ENCODE results near the gene PDCD11.
A peak's percentile ranks its signal among the peaks of the same experiment; 100 is the strongest.

PDCD11 gene

GRCh38 chr10:103367782-103368518 is 28.5 kb upstream of the PDCD11 start, which contains the start of gene TAF5:
TSS of gene TAF5 (plus strand) at chr10:103367976. CDS start at chr10:103367990, 14 bp downstream.
- H3K27me3 ChIP-seq (ENCODE audit: control insufficient read depth in 1 of 2, insufficient read depth in 2 of 2, low read length in 2 of 2), result no peaks in the 10 kb centered on the region
- no peaks in the 10 kb centered on the region for H3K9me3 ChIP-seq (ENCODE audit: control insufficient read depth in 1 of 2, low read length in 2 of 2)
- no peaks in the 10 kb centered on the region for H3K36me3 ChIP-seq (ENCODE audit: control insufficient read depth in 1 of 2, insufficient read depth in 2 of 2, low read length in 2 of 2)
- H3K4me1 ChIP-seq (ENCODE audit: control insufficient read depth in 1 of 2, insufficient read depth in 2 of 2, low read length in 2 of 2), result peaks cover 0 to 6% of the 10 kb centered on the region in 2 donors
- peak within 1 kb of the TSS; percentile 70 to 82 for H3K9ac ChIP-seq (ENCODE audit: low read depth in 1 of 2, low read length in 2 of 2)
- H3K27ac ChIP-seq (ENCODE audit: low read depth, low read length), result peak within 1 kb of the TSS; percentile 94
- H3K4me3 ChIP-seq (ENCODE audit: low read depth in 1 of 2, low read length in 2 of 2), result peak within 1 kb of the TSS; percentile 80 to 94

GRCh38 chr10:103373544-103373943 is 22.9 kb upstream of the PDCD11 start:
- peaks cover 21 to 37% of the 10 kb centered on the region in 2 donors for H3K36me3 ChIP-seq (ENCODE audit: control insufficient read depth in 1 of 2, insufficient read depth in 2 of 2, low read length in 2 of 2)
- H3K4me3 ChIP-seq (ENCODE audit: low read depth in 1 of 2, low read length in 2 of 2), result no peak overlapping the region
- H3K4me1 ChIP-seq (ENCODE audit: control insufficient read depth in 1 of 2, insufficient read depth in 2 of 2, low read length in 2 of 2), result peaks cover 0 to 4% of the 10 kb centered on the region in 2 donors
- no peak overlapping the region for H3K27ac ChIP-seq (ENCODE audit: low read depth, low read length)
- H3K27me3 ChIP-seq (ENCODE audit: control insufficient read depth in 1 of 2, insufficient read depth in 2 of 2, low read length in 2 of 2), result no peaks in the 10 kb centered on the region
- H3K9me3 ChIP-seq (ENCODE audit: control insufficient read depth in 1 of 2, low read length in 2 of 2), result no peaks in the 10 kb centered on the region
- no peak overlapping the region for H3K9ac ChIP-seq (ENCODE audit: low read depth in 1 of 2, low read length in 2 of 2)

GRCh38 chr10:103374263-103374662 is 22.2 kb upstream of the PDCD11 start:
- no peak overlapping the region for H3K4me3 ChIP-seq (ENCODE audit: low read depth in 1 of 2, low read length in 2 of 2)
- no peak overlapping the region for H3K27ac ChIP-seq (ENCODE audit: low read depth, low read length)
- no peak overlapping the region for H3K9ac ChIP-seq (ENCODE audit: low read depth in 1 of 2, low read length in 2 of 2)
- H3K9me3 ChIP-seq (ENCODE audit: control insufficient read depth in 1 of 2, low read length in 2 of 2), result no peaks in the 10 kb centered on the region
- H3K27me3 ChIP-seq (ENCODE audit: control insufficient read depth in 1 of 2, insufficient read depth in 2 of 2, low read length in 2 of 2), result no peaks in the 10 kb centered on the region
- H3K36me3 ChIP-seq (ENCODE audit: control insufficient read depth in 1 of 2, insufficient read depth in 2 of 2, low read length in 2 of 2), result peaks cover 21 to 45% of the 10 kb centered on the region in 2 donors
- H3K4me1 ChIP-seq (ENCODE audit: control insufficient read depth in 1 of 2, insufficient read depth in 2 of 2, low read length in 2 of 2), result peaks cover 0 to 4% of the 10 kb centered on the region in 2 donors

- no peak overlapping the region for H3K4me3 ChIP-seq (ENCODE audit: low read depth in 1 of 2, low read length in 2 of 2)
- H3K27me3 ChIP-seq (ENCODE audit: control insufficient read depth in 1 of 2, insufficient read depth in 2 of 2, low read length in 2 of 2), result no peaks in the 10 kb centered on the region
- no peak overlapping the region for H3K9ac ChIP-seq (ENCODE audit: low read depth in 1 of 2, low read length in 2 of 2)
- peaks cover 4 to 52% of the 10 kb centered on the region in 2 donors for H3K36me3 ChIP-seq (ENCODE audit: control insufficient read depth in 1 of 2, insufficient read depth in 2 of 2, low read length in 2 of 2)
- no peaks in the 10 kb centered on the region for H3K4me1 ChIP-seq (ENCODE audit: control insufficient read depth in 1 of 2, insufficient read depth in 2 of 2, low read length in 2 of 2)
- no peaks in the 10 kb centered on the region for H3K9me3 ChIP-seq (ENCODE audit: control insufficient read depth in 1 of 2, low read length in 2 of 2)
- no peak overlapping the region for H3K27ac ChIP-seq (ENCODE audit: low read depth, low read length)
Observed at GRCh38 chr10:103382769-103383168, 13.7 kb upstream of the PDCD11 start.

- Histone ChIP-seq H3K36me3 (ENCODE audit: control insufficient read depth in 1 of 2, insufficient read depth in 2 of 2, low read length in 2 of 2) (peaks cover 8 to 39% of the 10 kb centered on the region in 2 donors), H3K9ac (ENCODE audit: low read depth in 1 of 2, low read length in 2 of 2) (no peak overlapping the region)
Observed at GRCh38 chr10:103394180-103394579, 2.2 kb upstream of the PDCD11 start.

GRCh38 chr10:103395754-103396066 is 716 bp upstream of the PDCD11 start:
- Histone ChIP-seq H3K4me1 (ENCODE audit: control insufficient read depth in 1 of 2, insufficient read depth in 2 of 2, low read length in 2 of 2) (peaks cover 20 to 27% of the 10 kb centered on the region in 2 donors), H3K27ac (ENCODE audit: low read depth, low read length) (peak overlapping the region; percentile 22)

More at GRCh38 chr10:103394180-103394579, 2.2 kb upstream of the PDCD11 start:
- Histone ChIP-seq H3K4me3 (ENCODE audit: low read depth in 1 of 2, low read length in 2 of 2) (peak overlapping the region in 1 of 2 donors; percentile 24), H3K27ac (ENCODE audit: low read depth, low read length) (no peak overlapping the region), H3K4me1 (ENCODE audit: control insufficient read depth in 1 of 2, insufficient read depth in 2 of 2, low read length in 2 of 2) (peaks cover 20 to 27% of the 10 kb centered on the region in 2 donors), H3K27me3 (ENCODE audit: control insufficient read depth in 1 of 2, insufficient read depth in 2 of 2, low read length in 2 of 2) (no peaks in the 10 kb centered on the region), H3K9me3 (ENCODE audit: control insufficient read depth in 1 of 2, low read length in 2 of 2) (no peaks in the 10 kb centered on the region)

GRCh38 chr10:103396789-103397087 is 312 bp downstream of the PDCD11 start:
- Histone ChIP-seq H3K4me1 (ENCODE audit: control insufficient read depth in 1 of 2, insufficient read depth in 2 of 2, low read length in 2 of 2) (peaks cover 20 to 27% of the 10 kb centered on the region in 2 donors), H3K27ac (ENCODE audit: low read depth, low read length) (peak overlapping the region; percentile 23), H3K9ac (ENCODE audit: low read depth in 1 of 2, low read length in 2 of 2) (peak overlapping the region; percentile 65 to 96), H3K9me3 (ENCODE audit: control insufficient read depth in 1 of 2, low read length in 2 of 2) (no peaks in the 10 kb centered on the region), H3K4me3 (ENCODE audit: low read depth in 1 of 2, low read length in 2 of 2) (peak overlapping the region; percentile 82 to 88), H3K27me3 (ENCODE audit: control insufficient read depth in 1 of 2, insufficient read depth in 2 of 2, low read length in 2 of 2) (no peaks in the 10 kb centered on the region), H3K36me3 (ENCODE audit: control insufficient read depth in 1 of 2, insufficient read depth in 2 of 2, low read length in 2 of 2) (peaks cover 9 to 36% of the 10 kb centered on the region in 2 donors)

More at GRCh38 chr10:103395754-103396066, 716 bp upstream of the PDCD11 start:
- Histone ChIP-seq H3K27me3 (ENCODE audit: control insufficient read depth in 1 of 2, insufficient read depth in 2 of 2, low read length in 2 of 2) (no peaks in the 10 kb centered on the region), H3K36me3 (ENCODE audit: control insufficient read depth in 1 of 2, insufficient read depth in 2 of 2, low read length in 2 of 2) (peaks cover 12 to 36% of the 10 kb centered on the region in 2 donors), H3K9ac (ENCODE audit: low read depth in 1 of 2, low read length in 2 of 2) (peak overlapping the region; percentile 73 to 96), H3K9me3 (ENCODE audit: control insufficient read depth in 1 of 2, low read length in 2 of 2) (no peaks in the 10 kb centered on the region), H3K4me3 (ENCODE audit: low read depth in 1 of 2, low read length in 2 of 2) (peak overlapping the region; percentile 82 to 88)

GRCh38 chr10:103397191-103397825 is 882 bp downstream of the PDCD11 start:
- peaks cover 12 to 37% of the 10 kb centered on the region in 2 donors for H3K36me3 ChIP-seq (ENCODE audit: control insufficient read depth in 1 of 2, insufficient read depth in 2 of 2, low read length in 2 of 2)
- H3K9me3 ChIP-seq (ENCODE audit: control insufficient read depth in 1 of 2, low read length in 2 of 2), result no peaks in the 10 kb centered on the region
- H3K4me1 ChIP-seq (ENCODE audit: control insufficient read depth in 1 of 2, insufficient read depth in 2 of 2, low read length in 2 of 2), result peaks cover 20 to 27% of the 10 kb centered on the region in 2 donors
- H3K27me3 ChIP-seq (ENCODE audit: control insufficient read depth in 1 of 2, insufficient read depth in 2 of 2, low read length in 2 of 2), result no peaks in the 10 kb centered on the region
- H3K27ac ChIP-seq (ENCODE audit: low read depth, low read length), result no peak overlapping the region
- H3K9ac ChIP-seq (ENCODE audit: low read depth in 1 of 2, low read length in 2 of 2), result peak overlapping the region; percentile 65 to 96
- peak overlapping the region; percentile 82 to 88 for H3K4me3 ChIP-seq (ENCODE audit: low read depth in 1 of 2, low read length in 2 of 2)

- peaks cover 63 to 82% of the 10 kb centered on the region in 2 donors for H3K36me3 ChIP-seq (ENCODE audit: control insufficient read depth in 1 of 2, insufficient read depth in 2 of 2, low read length in 2 of 2)
- no peak overlapping the region for H3K27ac ChIP-seq (ENCODE audit: low read depth, low read length)
- no peaks in the 10 kb centered on the region for H3K4me1 ChIP-seq (ENCODE audit: control insufficient read depth in 1 of 2, insufficient read depth in 2 of 2, low read length in 2 of 2)
- H3K9ac ChIP-seq (ENCODE audit: low read depth in 1 of 2, low read length in 2 of 2), result no peak overlapping the region
- no peaks in the 10 kb centered on the region for H3K9me3 ChIP-seq (ENCODE audit: control insufficient read depth in 1 of 2, low read length in 2 of 2)
- no peak overlapping the region for H3K4me3 ChIP-seq (ENCODE audit: low read depth in 1 of 2, low read length in 2 of 2)
- H3K27me3 ChIP-seq (ENCODE audit: control insufficient read depth in 1 of 2, insufficient read depth in 2 of 2, low read length in 2 of 2), result no peaks in the 10 kb centered on the region
Observed at GRCh38 chr10:103413564-103413963, 17.1 kb downstream of the PDCD11 start.

- peaks cover 72 to 90% of the 10 kb centered on the region in 2 donors for H3K36me3 ChIP-seq (ENCODE audit: control insufficient read depth in 1 of 2, insufficient read depth in 2 of 2, low read length in 2 of 2)
- H3K27ac ChIP-seq (ENCODE audit: low read depth, low read length), result no peak overlapping the region
- H3K9me3 ChIP-seq (ENCODE audit: control insufficient read depth in 1 of 2, low read length in 2 of 2), result no peaks in the 10 kb centered on the region
- no peaks in the 10 kb centered on the region for H3K4me1 ChIP-seq (ENCODE audit: control insufficient read depth in 1 of 2, insufficient read depth in 2 of 2, low read length in 2 of 2)
- no peak overlapping the region for H3K4me3 ChIP-seq (ENCODE audit: low read depth in 1 of 2, low read length in 2 of 2)
- H3K9ac ChIP-seq (ENCODE audit: low read depth in 1 of 2, low read length in 2 of 2), result no peak overlapping the region
- H3K27me3 ChIP-seq (ENCODE audit: control insufficient read depth in 1 of 2, insufficient read depth in 2 of 2, low read length in 2 of 2), result no peaks in the 10 kb centered on the region
Observed at GRCh38 chr10:103415581-103415980, 19.2 kb downstream of the PDCD11 start.
